NCI-H510A treated with DMSO at 0.1 percent for 48 hours (cell line): Measurements from ENCODE around the gene ATRNL1.

Source experiments
- DNase-seq: peaks from one replicate; lab custom pipeline; 2025; lab: John Stamatoyannopoulos, UW

Gene ATRNL1

DNA sequence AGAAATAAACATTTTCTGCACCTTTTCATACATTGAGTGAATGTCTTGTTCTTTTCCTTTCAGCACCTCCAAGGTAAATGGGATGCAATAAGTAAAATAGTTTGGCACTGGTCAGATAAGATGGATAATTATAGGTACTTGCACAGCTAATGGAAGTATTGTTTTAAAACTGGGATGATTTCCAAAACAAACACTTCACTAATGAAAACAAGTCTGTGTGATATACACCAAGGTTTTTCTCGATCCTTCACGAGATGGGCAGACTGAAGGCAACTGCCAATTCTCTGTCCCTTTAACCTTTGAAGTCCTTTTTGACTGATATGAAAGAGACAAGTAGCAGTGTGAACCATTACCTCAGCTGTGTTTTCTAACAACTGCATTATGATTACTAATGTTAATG is 756.0 kb downstream of the ATRNL1 start:
- no peak for DNase-seq

DNA sequence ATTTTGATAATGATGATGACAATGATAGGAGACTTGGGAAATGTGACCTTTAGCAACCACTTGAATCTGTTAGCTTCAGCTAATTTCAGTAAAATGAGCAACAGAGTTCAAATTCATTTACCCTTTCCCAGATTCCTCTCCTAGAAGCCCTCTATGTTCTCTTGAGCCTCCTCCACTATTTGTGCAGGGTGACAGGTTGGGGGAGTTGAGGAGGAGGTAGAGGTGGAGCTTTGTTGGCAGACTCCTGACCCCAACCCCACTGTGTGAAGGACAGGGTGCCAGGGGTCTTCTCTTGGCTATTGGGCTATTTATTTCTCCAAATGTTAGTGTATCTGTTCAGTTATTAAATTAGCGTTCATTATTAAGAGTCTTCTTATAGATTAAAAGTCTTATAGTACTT is 757.5 kb downstream of the ATRNL1 start:
- DNase-seq = no peak

DNA sequence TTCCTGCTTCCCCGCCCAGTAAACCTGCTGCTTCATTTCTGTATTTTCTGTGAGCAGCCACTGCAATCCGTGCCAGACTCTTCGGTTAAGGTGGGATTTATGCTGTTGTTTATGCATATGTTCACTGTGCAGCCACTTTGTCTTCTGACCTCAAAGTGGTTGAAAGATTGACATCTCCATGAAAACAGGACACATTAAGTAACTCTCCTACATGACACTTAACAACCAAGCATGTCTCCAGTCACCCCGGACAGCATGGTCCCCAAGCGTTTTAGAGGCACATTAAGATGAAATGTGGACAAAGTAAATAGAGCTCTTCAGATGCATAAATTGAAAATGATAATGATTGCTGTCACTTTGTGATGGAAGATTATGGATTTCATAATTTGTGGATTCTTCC is 758.5 kb downstream of the ATRNL1 start:
- DNase-seq = no peak

DNA sequence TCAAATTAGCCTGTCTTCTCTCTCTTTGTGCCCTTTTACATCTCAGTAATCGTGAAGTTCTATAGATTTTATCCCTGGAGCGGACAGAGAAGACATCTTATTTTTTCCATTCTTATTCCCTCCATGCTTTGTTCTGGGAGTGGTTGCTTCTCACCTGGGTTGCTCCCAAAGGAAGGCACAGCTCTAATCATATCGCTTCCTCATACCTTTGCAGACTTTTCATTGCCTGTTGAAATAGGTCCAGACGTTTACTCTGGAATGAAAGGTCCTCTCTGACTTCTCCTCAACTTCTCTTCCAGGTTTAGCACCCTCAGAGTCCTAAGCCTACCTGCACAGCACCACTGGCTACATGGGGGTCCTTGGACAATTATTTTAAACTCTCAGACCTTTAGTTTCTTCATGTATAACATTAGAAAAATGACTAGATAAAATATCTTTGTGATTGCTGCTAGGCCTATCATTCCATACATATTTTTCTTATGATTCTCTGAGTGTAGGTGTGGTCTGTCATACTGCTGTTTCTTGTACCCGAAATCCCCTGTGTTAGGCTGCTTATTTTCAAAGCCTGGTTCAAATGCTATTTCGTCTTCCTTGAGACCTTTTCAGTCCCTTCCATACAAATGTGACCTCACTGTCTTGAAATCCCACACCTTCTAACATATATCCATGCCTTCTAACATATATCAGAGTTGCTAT is 761.7 kb downstream of the ATRNL1 start:
- DNase-seq = no peak

DNA sequence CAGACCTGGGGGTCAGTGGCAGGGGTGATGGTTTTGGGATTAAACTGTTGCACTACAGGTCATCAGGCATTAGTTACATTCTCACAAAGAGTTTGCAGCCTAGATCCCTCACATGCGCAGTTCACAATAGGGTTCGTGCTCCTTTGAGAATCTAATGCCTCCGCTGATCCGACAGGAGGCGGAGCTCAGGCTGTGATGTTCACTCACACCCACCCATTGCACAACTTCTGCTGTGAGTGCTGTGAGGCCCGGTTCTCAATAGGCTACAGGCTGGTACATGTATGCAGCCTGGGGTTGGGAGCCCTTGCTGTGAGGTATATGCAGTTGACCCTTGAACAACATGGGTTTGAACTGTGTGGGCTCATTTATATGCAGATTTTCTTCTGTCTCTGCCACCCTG is 763.4 kb downstream of the ATRNL1 start:
- no peak for DNase-seq

DNA sequence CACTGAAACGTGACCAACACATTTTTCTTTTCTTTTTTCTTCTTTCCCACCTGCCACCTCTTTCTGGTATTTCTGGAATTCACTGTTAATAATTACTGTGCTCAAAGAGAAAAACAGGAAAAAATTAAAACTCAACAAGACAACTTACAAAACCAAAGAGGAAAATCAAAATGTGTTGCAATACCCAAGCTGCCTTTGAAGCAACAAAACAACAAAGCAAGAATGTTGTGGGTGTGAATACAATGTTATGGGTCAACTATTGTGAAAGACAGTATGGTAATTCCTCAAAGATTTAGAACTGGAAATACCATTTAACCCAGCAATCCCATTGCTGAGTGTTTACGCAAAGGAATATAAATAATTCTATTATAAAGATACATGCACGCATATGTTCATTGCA is 764.7 kb downstream of the ATRNL1 start:
- DNase-seq = no peak

DNA sequence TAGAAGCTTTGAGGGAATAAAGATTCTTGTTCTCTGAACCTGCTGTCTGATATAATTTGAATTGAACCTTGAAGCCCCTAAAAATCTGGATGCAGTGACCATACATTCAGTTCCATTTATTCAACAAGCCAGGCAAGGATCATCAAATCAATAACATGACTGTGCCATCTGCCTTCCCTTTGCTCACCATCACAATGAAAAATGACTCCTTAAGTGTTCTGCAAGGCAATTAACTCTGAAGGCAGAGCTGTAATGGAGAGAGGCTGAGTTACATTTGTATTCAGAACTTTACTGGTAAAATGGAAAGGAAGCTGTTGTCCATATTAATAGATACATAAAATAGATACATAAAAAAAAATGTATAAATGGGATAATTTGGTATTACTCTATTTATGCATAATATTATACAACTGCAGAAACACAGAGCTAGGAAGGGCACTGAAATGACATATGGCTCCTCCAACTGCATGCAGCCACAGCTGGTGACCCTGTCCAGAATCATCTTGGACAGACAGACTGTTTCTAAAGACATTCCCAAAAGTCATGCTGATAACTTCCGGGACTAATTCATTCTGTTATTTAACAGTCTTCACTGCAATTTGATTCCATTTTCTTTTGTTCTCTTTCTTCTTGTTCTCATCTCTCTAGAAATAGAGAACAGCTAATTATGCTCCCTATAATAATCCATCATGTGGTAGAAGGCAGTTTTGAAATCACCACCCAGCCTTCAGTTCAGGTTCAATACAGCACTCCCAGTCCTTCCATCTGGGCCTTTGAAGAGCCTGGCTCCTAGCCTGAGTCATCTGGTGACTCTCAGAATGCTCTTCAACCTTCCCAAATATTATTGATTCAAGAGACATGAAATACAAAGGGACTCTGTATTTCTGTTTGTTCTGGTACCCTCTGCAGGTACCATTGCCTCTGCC is 767.3 kb downstream of the ATRNL1 start:
- DNase-seq = no peak

DNA sequence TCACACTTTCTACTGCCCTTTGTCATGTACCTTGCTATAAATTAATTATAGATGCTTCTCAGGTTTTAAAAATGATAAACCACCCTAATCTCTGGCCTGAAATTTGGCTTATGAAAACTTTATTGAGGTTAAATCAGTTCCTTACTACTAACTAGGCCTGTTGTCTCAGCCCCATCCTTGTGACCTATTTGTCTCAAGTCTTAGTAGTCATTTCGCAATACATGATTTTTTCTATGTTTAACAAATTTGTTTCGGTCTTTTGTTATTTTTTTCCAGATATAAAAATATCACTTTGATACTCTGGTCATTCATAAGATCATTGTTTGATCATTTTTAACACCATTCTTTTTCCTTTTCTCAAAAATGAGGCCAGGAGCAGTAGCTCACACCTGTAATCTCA is 768.3 kb downstream of the ATRNL1 start:
- no peak for DNase-seq

DNA sequence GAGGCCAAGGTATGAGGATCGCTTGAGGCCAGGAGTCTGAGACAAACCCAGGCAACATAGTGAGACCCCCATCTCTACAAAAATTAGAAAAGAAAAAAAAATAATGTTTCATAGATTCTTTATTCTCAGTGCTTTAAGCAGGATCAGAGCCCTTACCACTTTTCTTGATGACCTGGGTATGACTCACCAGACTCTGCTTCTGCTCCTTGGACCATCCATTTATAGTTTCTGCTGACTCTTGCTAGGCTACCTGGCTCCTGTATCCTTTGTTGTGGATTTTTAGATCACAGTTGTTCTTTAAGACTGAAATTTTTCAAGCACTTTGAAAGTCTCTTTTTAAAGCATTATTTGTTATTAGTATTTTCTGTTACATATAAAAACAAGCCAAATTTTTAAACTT is 768.7 kb downstream of the ATRNL1 start:
- no peak for DNase-seq

DNA sequence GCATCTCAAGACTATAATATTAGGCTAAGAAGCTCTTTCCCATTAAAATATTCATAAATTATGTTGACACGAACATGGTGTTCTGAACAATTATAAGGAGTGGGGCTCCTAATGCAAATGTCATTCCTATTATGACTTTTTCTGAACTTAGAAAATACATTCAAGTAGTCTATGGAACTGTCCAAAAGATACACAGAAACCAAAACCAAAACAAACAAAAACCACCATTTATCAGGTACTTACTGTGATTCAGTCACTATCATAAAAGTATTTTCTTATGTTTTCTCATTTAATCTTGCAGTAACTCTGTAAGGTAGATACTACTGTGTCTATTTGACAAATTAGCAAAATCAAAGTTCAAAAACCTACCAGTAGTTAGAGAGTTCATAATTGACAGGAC is 773.0 kb downstream of the ATRNL1 start:
- no peak for DNase-seq

DNA sequence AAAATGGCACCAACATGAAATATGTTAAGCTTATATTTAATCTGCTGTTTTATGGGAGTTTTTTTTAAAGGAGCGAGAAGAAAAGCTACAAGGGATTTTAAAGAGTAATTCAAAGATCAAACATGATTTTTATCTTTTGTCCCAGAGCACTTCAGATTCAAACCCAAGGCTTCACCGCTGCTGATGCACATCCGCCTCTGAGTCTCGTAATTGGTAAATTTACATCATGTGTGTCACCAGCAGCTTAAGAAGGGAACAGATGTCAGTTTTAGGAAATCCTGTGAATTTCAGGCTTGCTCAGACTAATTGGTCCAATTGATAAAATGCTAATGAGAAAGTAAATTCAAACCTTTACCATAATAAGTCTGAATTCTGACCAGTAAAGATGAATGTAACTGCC is 773.5 kb downstream of the ATRNL1 start:
- DNase-seq = no peak

DNA sequence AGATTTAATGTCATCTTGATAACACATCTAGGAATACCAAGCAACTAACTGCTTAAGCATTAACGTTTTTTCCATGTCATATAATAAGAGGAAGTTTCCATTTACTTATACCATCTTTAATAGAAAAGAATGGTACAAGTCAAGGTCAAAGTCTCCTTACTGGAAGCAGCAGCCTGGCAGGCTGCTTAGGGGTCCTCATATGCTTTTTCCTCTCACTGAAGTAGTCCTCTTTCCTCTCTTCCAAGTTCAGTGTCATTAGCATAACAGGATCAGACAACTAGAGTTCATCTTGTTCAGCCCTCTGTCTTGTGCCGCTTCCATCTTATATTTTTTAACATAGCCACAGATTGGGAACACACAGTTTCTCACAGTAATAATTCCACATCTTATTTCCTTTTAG is 774.1 kb downstream of the ATRNL1 start:
- DNase-seq = no peak

DNA sequence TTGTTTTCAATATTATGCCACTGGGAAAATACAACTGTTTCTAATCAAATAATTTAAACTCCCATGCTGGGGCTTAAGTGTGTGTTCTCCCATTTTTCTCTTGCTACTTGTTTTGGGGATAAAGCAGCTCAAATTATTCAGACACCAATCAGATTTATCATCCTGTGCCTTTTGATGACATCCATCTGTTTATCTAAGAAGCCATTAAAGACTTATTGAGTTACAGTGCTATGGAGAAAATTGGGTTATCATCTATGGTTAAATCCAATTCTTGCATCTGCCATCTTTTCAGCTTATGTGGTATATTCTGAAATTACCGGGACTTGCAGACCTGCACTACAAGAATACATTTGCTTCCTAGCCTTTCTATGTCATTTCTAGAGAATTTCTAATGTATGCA is 778.7 kb downstream of the ATRNL1 start:
- no peak for DNase-seq

DNA sequence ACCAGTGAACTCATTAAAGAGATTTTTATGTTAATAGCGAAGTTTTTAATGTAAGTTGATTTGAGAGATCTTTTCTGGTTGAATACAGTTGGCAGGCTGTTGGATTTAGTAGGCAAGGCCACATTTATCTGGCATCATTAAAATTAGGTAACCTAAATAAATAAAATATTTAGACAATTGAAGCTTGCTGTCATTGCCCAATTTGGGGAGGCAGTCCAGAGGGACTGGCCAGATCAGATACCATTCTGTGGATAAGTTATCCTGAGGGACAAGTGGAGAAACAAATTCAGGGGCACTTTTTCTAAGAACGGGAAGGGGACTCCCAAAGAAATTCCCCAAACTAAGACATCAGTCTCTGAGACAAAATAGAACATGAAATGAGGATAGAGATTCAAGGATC is 782.0 kb downstream of the ATRNL1 start:
- DNase-seq = no peak

DNA sequence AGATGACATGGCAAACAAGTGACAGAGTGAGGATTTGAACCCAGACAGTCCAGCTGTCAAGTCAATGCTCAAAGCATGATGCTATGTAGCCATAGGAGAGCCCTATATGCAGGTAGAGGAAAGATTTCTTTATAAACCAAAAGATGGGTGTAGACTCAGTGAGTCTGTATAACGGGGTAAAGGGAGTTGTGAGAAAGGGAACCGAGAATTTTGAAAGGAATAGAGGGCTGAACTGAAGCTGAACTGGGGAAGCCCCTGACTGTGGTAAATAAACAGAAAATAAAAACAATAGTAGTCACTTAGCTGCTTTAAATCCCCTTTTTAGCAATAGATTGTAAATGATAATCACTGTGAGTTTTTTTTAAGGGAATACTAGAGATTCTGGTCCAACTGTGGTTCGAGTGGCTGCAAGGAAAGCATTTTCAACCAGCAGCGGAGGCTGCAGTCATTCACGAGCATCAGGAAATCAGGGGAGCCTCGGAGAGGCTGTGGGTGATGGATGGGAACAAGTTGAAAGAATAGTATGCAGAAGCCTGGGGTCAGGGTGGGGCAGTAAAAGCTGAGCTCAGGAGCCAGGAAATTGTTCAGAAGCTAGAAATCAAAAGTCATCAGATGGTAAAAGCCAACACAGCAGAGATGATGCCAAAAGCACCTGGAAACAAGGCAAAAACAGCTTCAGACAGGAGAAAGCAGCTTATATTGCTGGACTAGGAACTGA is 786.4 kb downstream of the ATRNL1 start:
- DNase-seq = no peak

DNA sequence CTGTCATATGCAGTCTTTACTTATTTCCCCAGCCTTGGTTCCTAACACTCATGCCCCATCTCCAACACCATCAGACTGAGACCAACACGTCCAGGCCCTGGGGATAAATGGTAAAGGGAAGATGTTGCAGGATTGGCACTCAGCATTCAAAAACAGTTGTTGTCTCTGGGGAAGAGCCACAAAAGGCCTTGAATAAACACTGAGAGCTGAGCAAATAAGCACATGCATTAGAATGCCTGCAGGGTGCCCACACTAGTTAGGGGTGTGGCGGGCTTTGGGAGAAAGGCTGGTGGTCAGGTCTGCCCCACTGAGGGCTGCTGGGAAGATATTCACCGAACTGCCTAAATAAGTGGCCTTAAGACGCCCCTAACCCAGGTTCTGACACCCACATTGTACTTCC is 788.9 kb downstream of the ATRNL1 start:
- no peak for DNase-seq

DNA sequence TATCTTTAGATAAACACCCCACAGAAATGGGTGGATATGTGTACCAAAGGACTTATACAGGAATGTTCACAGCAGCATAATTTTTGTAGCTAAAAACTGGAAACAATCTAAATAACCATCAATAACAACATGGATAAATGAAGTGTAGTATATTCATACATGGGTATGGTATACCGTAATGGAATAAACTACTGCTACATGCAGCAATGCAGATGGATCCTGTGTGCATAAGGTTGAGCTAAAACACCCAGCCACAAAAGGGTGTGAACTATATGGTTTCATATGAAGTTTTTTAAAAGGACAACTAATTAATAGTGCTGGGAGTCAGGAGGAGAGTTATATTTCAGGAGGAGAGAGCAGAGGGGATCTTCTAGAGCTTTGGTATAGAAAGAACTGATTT is 790.2 kb downstream of the ATRNL1 start:
- DNase-seq = no peak

DNA sequence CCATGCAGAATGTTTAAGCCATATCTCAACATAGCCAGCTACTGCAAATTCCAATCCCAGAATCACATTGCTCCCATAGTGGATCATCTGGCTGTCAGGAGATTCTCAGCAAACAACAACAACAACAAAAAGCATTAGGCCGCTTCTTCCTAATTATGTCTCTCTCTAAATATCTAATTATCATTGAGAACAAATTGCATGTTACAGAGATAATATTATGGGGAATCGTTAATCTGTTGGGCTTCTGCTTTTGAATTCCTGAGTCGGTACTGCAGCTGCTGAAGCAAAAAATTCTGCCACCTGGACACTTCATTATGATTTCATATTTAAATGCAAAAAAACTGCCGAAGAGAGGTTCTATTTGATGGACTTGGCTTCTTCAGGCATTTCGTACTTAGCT is 791.2 kb downstream of the ATRNL1 start:
- DNase-seq = no peak

DNA sequence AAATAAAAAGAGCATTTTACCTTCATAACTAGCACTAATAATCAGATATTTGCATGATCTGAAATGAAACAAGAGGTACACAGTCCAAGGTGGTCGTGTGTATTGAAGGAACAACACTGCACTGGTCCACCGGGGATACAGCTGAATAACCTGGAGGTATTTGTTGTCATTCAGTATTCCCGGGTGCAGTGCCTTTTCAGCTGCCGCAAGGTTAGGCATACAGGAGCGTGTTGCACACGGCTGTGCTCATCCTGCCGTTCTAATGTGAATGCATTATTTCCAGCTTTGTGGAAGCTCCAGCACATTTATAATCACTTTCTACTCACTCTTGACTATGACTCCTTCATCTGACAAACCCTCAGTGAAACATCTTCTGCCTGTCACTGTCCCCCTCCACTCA is 802.0 kb downstream of the ATRNL1 start:
- DNase-seq = no peak

DNA sequence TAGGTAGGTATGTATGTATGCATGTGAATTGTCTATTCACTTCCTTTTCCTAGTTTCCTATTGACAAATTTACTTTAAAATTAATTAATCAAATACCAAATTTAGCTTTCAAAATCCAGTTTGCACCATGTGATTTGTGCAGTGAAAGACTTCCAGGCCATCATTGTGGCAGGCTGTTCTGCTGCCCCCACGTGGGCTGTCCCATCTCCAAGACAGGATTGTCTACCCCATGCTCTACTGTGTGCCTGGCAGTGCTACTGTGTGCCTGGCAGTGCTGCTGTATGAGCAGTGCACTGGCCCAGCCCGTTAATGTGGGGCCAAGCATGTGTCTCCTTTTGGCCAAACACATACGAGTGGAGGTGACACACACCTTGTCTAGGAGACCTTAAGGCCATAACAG is 805.1 kb downstream of the ATRNL1 start:
- DNase-seq = no peak

DNA sequence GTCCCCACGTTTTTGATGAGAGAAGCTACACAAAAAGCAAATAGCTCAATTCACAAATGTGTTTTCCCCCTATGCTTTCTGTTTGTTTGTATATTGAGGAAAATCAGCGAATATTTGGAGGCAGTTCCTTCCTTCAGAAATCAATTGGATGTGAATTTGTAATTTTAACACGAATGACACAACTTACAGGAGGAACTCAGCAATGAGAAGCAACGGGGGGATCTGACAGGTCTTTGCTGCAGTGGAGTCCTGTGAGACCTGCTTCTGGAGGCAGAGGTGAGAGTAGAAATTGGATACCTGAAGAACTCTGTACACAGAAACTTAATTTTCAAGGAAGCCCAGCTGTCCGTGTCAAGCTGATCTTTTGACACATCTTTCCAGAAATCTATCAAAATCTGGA is 809.4 kb downstream of the ATRNL1 start:
- DNase-seq = no peak

DNA sequence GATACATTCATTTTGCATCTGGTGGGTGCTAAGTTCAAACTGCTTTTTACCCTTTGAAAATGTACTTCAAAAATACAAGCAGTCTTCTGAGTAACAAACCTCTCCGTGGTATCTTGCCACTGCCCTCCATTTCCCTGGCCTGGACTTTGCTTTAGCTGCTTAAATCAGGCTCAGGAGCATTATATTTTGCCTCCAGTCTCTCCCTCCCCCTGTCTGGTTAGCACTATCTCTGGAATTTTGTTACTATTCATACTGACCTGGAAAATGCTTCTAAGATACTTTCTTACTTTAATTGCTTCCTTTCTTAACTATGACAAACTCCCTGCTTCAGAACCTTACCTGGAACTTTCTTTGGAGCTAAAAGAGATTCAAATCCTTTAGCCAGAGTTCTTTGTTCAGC is 810.0 kb downstream of the ATRNL1 start:
- DNase-seq = no peak

DNA sequence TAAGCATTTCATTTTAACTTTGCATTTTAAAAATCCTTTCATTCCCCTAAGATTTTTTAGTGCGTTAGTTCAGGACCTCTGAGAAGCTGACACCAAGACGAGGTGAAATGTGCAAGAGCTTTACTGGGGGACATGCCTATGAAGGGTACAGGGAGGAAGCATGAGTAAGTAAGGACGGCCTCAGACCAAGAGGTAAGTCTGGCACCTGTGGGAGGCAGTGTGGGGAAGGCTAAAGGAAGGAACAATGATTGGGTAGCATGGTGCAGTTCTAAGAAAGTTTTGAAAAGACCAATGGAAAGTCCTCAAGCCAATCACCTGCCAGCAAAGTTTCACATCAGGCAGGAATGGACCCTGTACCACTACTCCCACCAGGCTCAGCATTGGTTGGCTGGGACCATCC is 810.7 kb downstream of the ATRNL1 start:
- DNase-seq = no peak
